WTC11 (cell line): ENCODE measurements around the gene EFS. TPM values are rescaled to one million over a fixed set of nuclear protein-coding genes. Genes with fewer than 3 reads are reported as not detected.
A peak's percentile ranks its signal among the peaks of the same experiment; 100 is the strongest.

Experiments used
- ATAC-seq: fragments of 200-7000 bp; cut with Tn5 transposase; 2 replicates; pipeline ENCODE4 v1.10.0; 2021; ENCODE audit warnings: mild to moderate bottlenecking, moderate library complexity
- CTCF ChIA-PET: fragments of 300-600 bp; sonication (Branson Sonifier 250); formaldehyde crosslinking; loops from one replicate; lab custom pipeline; 2021; ENCODE audit warnings: antibody characterized with exemption; lab: Charles Lee
- POLR2A ChIA-PET: fragments of 350-600 bp; sonication (Branson Sonifier 250); formaldehyde crosslinking; loops from one replicate; lab custom pipeline; 2021; ENCODE audit warnings: antibody characterized with exemption; lab: Charles Lee
- DNase-seq: peaks from one replicate; pipeline ENCODE4 v3.0.0; 2021; ENCODE audit warnings: low spot score
- H3K27ac Mint-ChIP-seq: 2 replicates; pipeline ENCODE4 v1.8.0; 2021; ENCODE audit warnings: mixed read lengths
- H3K27me3 Mint-ChIP-seq: 2 replicates; pipeline ENCODE4 v1.8.0; 2021; ENCODE audit warnings: low read depth, mild to moderate bottlenecking, moderate library complexity, mixed read lengths
- H3K36me3 Mint-ChIP-seq: 2 replicates; pipeline ENCODE4 v1.8.0; 2021; ENCODE audit warnings: mixed read lengths
- H3K4me1 Mint-ChIP-seq: 2 replicates; pipeline ENCODE4 v1.8.0; 2022; ENCODE audit warnings: mixed read lengths
- H3K4me3 Mint-ChIP-seq: 2 replicates; pipeline ENCODE4 v1.8.0; 2021; ENCODE audit warnings: mild to moderate bottlenecking, moderate library complexity, mixed read lengths
- H3K9me3 Mint-ChIP-seq: 2 replicates; pipeline ENCODE4 v1.8.0; 2021; ENCODE audit warnings: mixed read lengths
- AR ChIP-seq: fragments of 250-450 bp; sonication (Bioruptor Pico); IDR thresholded peaks from 2 replicates; pipeline ENCODE4 v1.9.0; 2021; ENCODE audit warnings: mild to moderate bottlenecking
- ATF2 ChIP-seq: sonication (generic); formaldehyde crosslinking; IDR thresholded peaks from 2 replicates; pipeline ENCODE4 v1.8.1; 2022; ENCODE audit warnings: low read depth, missing genetic modification reagents, borderline replicate concordance
- CTCF ChIP-seq: fragments of 200-600 bp; IDR thresholded peaks from 2 replicates; pipeline ENCODE4 v1.8.0; 2022; ENCODE audit warnings: antibody characterized with exemption
- E2F4 ChIP-seq: sonication (generic); formaldehyde crosslinking; IDR thresholded peaks from 2 replicates; pipeline ENCODE4 v1.8.1; 2022; ENCODE audit warnings: low read depth, mild to moderate bottlenecking, moderate library complexity, missing genetic modification reagents, borderline replicate concordance
- ESRRA ChIP-seq: sonication (generic); formaldehyde crosslinking; IDR thresholded peaks from 2 replicates; pipeline ENCODE4 v1.8.1; 2022; ENCODE audit warnings: mild to moderate bottlenecking, missing genetic modification reagents, borderline replicate concordance
- FOXK1 ChIP-seq: sonication (generic); formaldehyde crosslinking; IDR thresholded peaks from 2 replicates; pipeline ENCODE4 v1.8.0; 2022; ENCODE audit warnings: mild to moderate bottlenecking, moderate library complexity, missing genetic modification reagents
- MXD4 ChIP-seq: fragments of 250-450 bp; sonication (Bioruptor Pico); IDR thresholded peaks from 2 replicates; pipeline ENCODE4 v1.8.0; 2021; ENCODE audit warnings: mild to moderate bottlenecking, moderate library complexity, borderline replicate concordance
- NFATC4 ChIP-seq: fragments of 250-450 bp; sonication (Bioruptor Pico); IDR thresholded peaks from 2 replicates; pipeline ENCODE4 v1.9.0; 2021; ENCODE audit warnings: mild to moderate bottlenecking
- NR1H2 ChIP-seq: sonication (generic); formaldehyde crosslinking; IDR thresholded peaks from 2 replicates; pipeline ENCODE4 v1.9.0; 2021; ENCODE audit warnings: mild to moderate bottlenecking, moderate library complexity, missing genetic modification reagents
- RORB ChIP-seq: fragments of 250-450 bp; sonication (Bioruptor Pico); IDR thresholded peaks from 2 replicates; pipeline ENCODE4 v1.9.0; 2021; ENCODE audit warnings: mild to moderate bottlenecking
- SMAD4 ChIP-seq: sonication (generic); formaldehyde crosslinking; IDR thresholded peaks from 2 replicates; pipeline ENCODE4 v1.8.0; 2022; ENCODE audit warnings: mild to moderate bottlenecking, missing genetic modification reagents
- SOX15 ChIP-seq: fragments of 250-450 bp; sonication (Bioruptor Pico); IDR thresholded peaks from 2 replicates; pipeline ENCODE4 v1.9.0; 2021; ENCODE audit warnings: mild to moderate bottlenecking
- SP1 ChIP-seq: sonication (generic); formaldehyde crosslinking; conservative IDR thresholded peaks from 2 replicates; pipeline ENCODE4 v1.8.1; 2022; ENCODE audit warnings: missing genetic modification reagents
- STAT6 ChIP-seq: sonication (generic); formaldehyde crosslinking; conservative IDR thresholded peaks from 2 replicates; pipeline ENCODE4 v1.8.1; 2023; ENCODE audit warnings: mild to moderate bottlenecking, low read depth, missing genetic modification reagents, moderate library complexity
- ZMAT4 ChIP-seq: fragments of 250-450 bp; sonication (Bioruptor Pico); IDR thresholded peaks from 2 replicates; pipeline ENCODE4 v1.9.0; 2021; ENCODE audit warnings: mild to moderate bottlenecking
- ZNF138 ChIP-seq: sonication (generic); formaldehyde crosslinking; conservative IDR thresholded peaks from 2 replicates; pipeline ENCODE4 v1.8.1; 2022; ENCODE audit warnings: mild to moderate bottlenecking, moderate library complexity, missing genetic modification reagents
- ZNF416 ChIP-seq: fragments of 250-450 bp; sonication (Bioruptor Pico); IDR thresholded peaks from 2 replicates; pipeline ENCODE4 v1.9.0; 2021; ENCODE audit warnings: mild to moderate bottlenecking, inconsistent platforms
- total RNA-seq: library from RNA; stranded (reverse); gene quantifications from 3 replicates; pipeline ENCODE4 v1.2.3, GENCODE V29; 2021

The EFS gene
- total RNA-seq, 1 experiment from 2014 or later = 35.3 TPM

- TF ChIP-seq STAT6 (CRISPR knock-in tag) (no peak), SP1 (no peak), ESRRA (CRISPR knock-in tag) (no peak), ZNF138 (no peak), FOXK1 (CRISPR knock-in tag) (no peak), ATF2 (CRISPR knock-in tag) (no peak), ZNF416 (no peak), AR (no peak), NR1H2 (no peak), MXD4 (CRISPR knock-in tag) (no peak), ZMAT4 (no peak), SMAD4 (no peak), SOX15 (CRISPR knock-in tag) (no peak)
Measured at GRCh38 chr14:23335623-23336022, 29.3 kb downstream of the EFS start (continued).

GRCh38 chr14:23327947-23328744, 36.8 kb downstream of the EFS start:
- 0 out of 2 replicates have a peak, but pooled peaks have one; percentile 30 for TF ChIP-seq RORB (CRISPR knock-in tag)
- 0 out of 2 replicates have a peak, but pooled peaks have one; percentile 43 for TF ChIP-seq NFATC4 (CRISPR knock-in tag)
- peak; percentile 76 for TF ChIP-seq CTCF
- TF ChIP-seq E2F4 (CRISPR knock-in tag) = no peak
- Mint-ChIP-seq H3K4me3 (no peak overlapping the region), H3K4me1 (peaks cover 3% of the 10 kb centered on the region), H3K36me3 (peaks cover 27% of the 10 kb centered on the region), H3K27ac (no peak overlapping the region), H3K27me3 (no peaks in the 10 kb centered on the region; the same call in 1 of the 2 replicates), H3K9me3 (no peaks in the 10 kb centered on the region)
- ChIA-PET CTCF (interaction anchor here (0.7 to 2.7 kb wide), 9 partner anchors 25 to 259 kb away, joined by 4 to 42 read pairs (median 14); partner anchors contain the start of genes CMTM5 and SLC22A17), POLR2A (interaction anchor here (0.6 to 2.5 kb wide), 4 partner anchors 18 to 52 kb away, joined by 3 to 17 read pairs (median 6); partner anchors contain the start of gene SLC22A17)
- ATAC-seq (peak; percentile 70), DNase-seq (peak; percentile 72)
